H9 (cell line): Measurements from ENCODE around the gene BLOC1S3. TPM values are rescaled to one million over a fixed set of nuclear protein-coding genes. Genes with fewer than 3 reads are reported as not detected.

Experiments
- DNase-seq: peaks from one replicate; pipeline ENCODE4 v3.0.0-alpha.2; 2017
- H2AFZ ChIP-seq: one replicate; pipeline ENCODE4 v1.6.1; 2013; ENCODE audit warnings: mild to moderate bottlenecking, low read length, control low read depth, moderate library complexity
- H2AK5ac ChIP-seq: 2 replicates; pipeline ENCODE4 v1.6.1; 2013; ENCODE audit warnings: low read length, control low read depth, mixed read lengths; ENCODE audit not compliant: insufficient read length
- H2BK120ac ChIP-seq: one replicate; pipeline ENCODE4 v1.6.1; 2013; ENCODE audit warnings: low read depth, mild to moderate bottlenecking, low read length, control low read depth, inconsistent platforms; ENCODE audit not compliant: poor library complexity, severe bottlenecking
- H2BK12ac ChIP-seq: 2 replicates; pipeline ENCODE4 v1.6.1; 2013; ENCODE audit warnings: low read length, control low read depth, mixed read lengths, low read depth; ENCODE audit not compliant: insufficient read length
- H2BK15ac ChIP-seq: 2 replicates; pipeline ENCODE4 v1.6.1; 2013; ENCODE audit warnings: low read depth, low read length, control low read depth
- H2BK20ac ChIP-seq: one replicate; pipeline ENCODE4 v1.6.1; 2013; ENCODE audit warnings: low read depth, mild to moderate bottlenecking, low read length, control low read depth, inconsistent platforms; ENCODE audit not compliant: poor library complexity, severe bottlenecking
- H2BK5ac ChIP-seq: 2 replicates; pipeline ENCODE4 v1.6.1; 2013; ENCODE audit warnings: low read length, control low read depth, mixed read lengths; ENCODE audit not compliant: insufficient read length
- H3K14ac ChIP-seq: 2 replicates; pipeline ENCODE4 v1.6.1; 2013; ENCODE audit warnings: low read length, control low read depth; ENCODE audit not compliant: insufficient read depth
- H3K18ac ChIP-seq: 2 replicates; pipeline ENCODE4 v1.6.1; 2013; ENCODE audit warnings: low read depth, mild to moderate bottlenecking, mixed read lengths, low read length, control low read depth; ENCODE audit not compliant: insufficient read length
- H3K23ac ChIP-seq: 2 replicates; pipeline ENCODE4 v1.6.1; 2013; ENCODE audit warnings: low read length, control low read depth, mixed read lengths, low read depth; ENCODE audit not compliant: insufficient read length
- H3K23me2 ChIP-seq: 2 replicates; pipeline ENCODE4 v1.6.1; 2013; ENCODE audit warnings: low read depth, mild to moderate bottlenecking, mixed read lengths, low read length, control low read depth; ENCODE audit not compliant: insufficient read length, poor library complexity, severe bottlenecking
- H3K27ac ChIP-seq: 2 replicates; pipeline ENCODE4 v1.5.1; 2013; ENCODE audit warnings: low read length, control low read depth, mixed read lengths, low read depth; ENCODE audit not compliant: insufficient read length
- H3K27me3 ChIP-seq: 2 replicates; pipeline ENCODE4 v1.6.1; 2013; ENCODE audit warnings: low read length, control low read depth, inconsistent platforms; ENCODE audit not compliant: insufficient read depth
- H3K4ac ChIP-seq: 2 replicates; pipeline ENCODE4 v1.6.1; 2013; ENCODE audit warnings: low read depth, mild to moderate bottlenecking, control low read depth, inconsistent platforms, low read length, moderate library complexity
- H3K4me1 ChIP-seq: 2 replicates; pipeline ENCODE4 v1.6.1; 2013; ENCODE audit warnings: low read length, control low read depth, inconsistent platforms; ENCODE audit not compliant: insufficient read depth
- H3K4me2 ChIP-seq: 2 replicates; pipeline ENCODE4 v1.6.1; 2013; ENCODE audit warnings: low read length, control low read depth, mixed read lengths; ENCODE audit not compliant: insufficient read length, insufficient read depth
- H3K56ac ChIP-seq: 2 replicates; pipeline ENCODE4 v1.6.1; 2013; ENCODE audit warnings: low read depth, mild to moderate bottlenecking, mixed read lengths, low read length, control low read depth; ENCODE audit not compliant: insufficient read length
- H3K79me1 ChIP-seq: 2 replicates; pipeline ENCODE4 v1.6.1; 2013; ENCODE audit warnings: low read depth, mild to moderate bottlenecking, moderate library complexity, low read length, control low read depth, inconsistent platforms; ENCODE audit not compliant: insufficient read depth, poor library complexity, severe bottlenecking
- H3K79me2 ChIP-seq: 2 replicates; pipeline ENCODE4 v1.6.1; 2013; ENCODE audit warnings: low read length, control low read depth, inconsistent platforms; ENCODE audit not compliant: insufficient read depth
- H3K9ac ChIP-seq: 2 replicates; pipeline ENCODE4 v1.6.1; 2013; ENCODE audit warnings: low read length, control low read depth, mixed read lengths; ENCODE audit not compliant: insufficient read length; ENCODE audit errors: extremely low read depth
- H3K9me3 ChIP-seq: one replicate; pipeline ENCODE4 v1.6.1; 2013; ENCODE audit warnings: low read depth, low read length, inconsistent platforms; ENCODE audit not compliant: control insufficient read depth
- H3T11ph ChIP-seq: one replicate; pipeline ENCODE4 v1.6.1; 2013; ENCODE audit warnings: mild to moderate bottlenecking, low read length, control low read depth, inconsistent platforms
- H4K20me1 ChIP-seq: one replicate; pipeline ENCODE4 v1.6.1; 2013; ENCODE audit not compliant: control insufficient read depth, insufficient read length, insufficient read depth
- H4K5ac ChIP-seq: 2 replicates; pipeline ENCODE4 v1.6.1; 2013; ENCODE audit warnings: low read depth, mild to moderate bottlenecking, mixed read lengths, low read length, control low read depth; ENCODE audit not compliant: insufficient read length
- H4K8ac ChIP-seq: replicated peaks from 2 replicates; pipeline ENCODE4 v1.6.1; 2013; ENCODE audit warnings: low read length, control low read depth, mixed read lengths, low read depth; ENCODE audit not compliant: insufficient read length
- H4K91ac ChIP-seq: 2 replicates; pipeline ENCODE4 v1.6.1; 2013; ENCODE audit warnings: low read depth, mild to moderate bottlenecking, moderate library complexity, mixed read lengths, low read length, control low read depth; ENCODE audit not compliant: insufficient read length
- H3K27ac Mint-ChIP-seq, 3 experiments: 2 replicates in 2 of 3; 3 replicates in 1 of 3; pipeline ENCODE4 v1.8.0; 2020 to 2021; ENCODE audit warnings: mixed read lengths in 3 of 3, mild to moderate bottlenecking in 1 of 3, moderate library complexity in 1 of 3
- H3K27me3 Mint-ChIP-seq: 2 replicates; pipeline ENCODE4 v1.8.0; 2021; ENCODE audit warnings: low read depth, mild to moderate bottlenecking, moderate library complexity, mixed read lengths
- H3K36me3 Mint-ChIP-seq, 3 experiments: 2 replicates in 2 of 3; 3 replicates in 1 of 3; pipeline ENCODE4 v1.8.0; 2020 to 2021; ENCODE audit warnings: low read depth in 3 of 3, mixed read lengths in 3 of 3; ENCODE audit not compliant: insufficient read depth in 1 of 3
- H3K4me1 Mint-ChIP-seq, 2 experiments: 2 replicates each; pipeline ENCODE4 v1.8.0; 2020; ENCODE audit warnings: mixed read lengths in 2 of 2
- H3K4me3 Mint-ChIP-seq, 2 experiments: 2 replicates in 1 of 2; 3 replicates in 1 of 2; pipeline ENCODE4 v1.8.0; 2020 to 2021; ENCODE audit warnings: mild to moderate bottlenecking in 2 of 2, mixed read lengths in 2 of 2, moderate library complexity in 1 of 2
- H3K9me3 Mint-ChIP-seq, 2 experiments: 2 replicates in 1 of 2; 3 replicates in 1 of 2; pipeline ENCODE4 v1.8.0; 2020; ENCODE audit warnings: mild to moderate bottlenecking in 2 of 2, mixed read lengths in 2 of 2, moderate library complexity in 1 of 2
- CTCF ChIP-seq: fragments of 200-600 bp; sonication (generic); conservative IDR thresholded peaks from 3 replicates; pipeline ENCODE4 v1.8.0; 2021; ENCODE audit warnings: antibody characterized with exemption, mild to moderate bottlenecking
- WGBS: extraction: QIAGEN DNeasy Blood & Tissue Kit; methylation state at CpG from one replicate; pipeline ENCODE4 v1.1.7; 2013; ENCODE audit warnings: missing lambda C conversion rate, low lambda C conversion rate, mixed read lengths; ENCODE audit not compliant: insufficient read length; ENCODE audit errors: extremely low coverage; 5-methylcytosine and 5-hydroxymethylcytosine counted together
- total RNA-seq: library from RNA; stranded (reverse); gene quantifications from 2 replicates; pipeline ENCODE4 v1.2.1, GENCODE V29; 2021

The BLOC1S3 gene
- total RNA-seq, 1 experiment from 2014 or later: 9.2 TPM

- Mint-ChIP-seq H3K4me3 (no peak overlapping the region; a peak in 1 of 5 replicates), H3K27ac (peak overlapping the region; percentile 74 to 78 (median 76); a peak in 5 of 7 replicates), H3K36me3 (peaks cover 7 to 12% (median 11%) of the 10 kb centered on the region in 3 experiments; a peak in 6 of 7 replicates), H3K27me3 (no peaks in the 10 kb centered on the region), H3K9me3 (no peaks in the 10 kb centered on the region), H3K4me1 (peaks cover 27 to 29% of the 10 kb centered on the region in 2 experiments)
- H3K9ac ChIP-seq: no peak overlapping the region
- H3K79me2 ChIP-seq: no peaks in the 10 kb centered on the region; the same call in 1 of the 2 replicates
- TF ChIP-seq CTCF: no peak
- H3K18ac ChIP-seq: no peak overlapping the region
- H4K20me1 ChIP-seq: no peaks in the 10 kb centered on the region
- no peak overlapping the region for H3K56ac ChIP-seq
- no peaks in the 10 kb centered on the region for H3K27me3 ChIP-seq
- no peak overlapping the region for H3K23ac ChIP-seq
- no CpG with 5 or more reads among the region's 17 CpGs for WGBS
- H3K23me2 ChIP-seq: no peaks in the 10 kb centered on the region
- H2BK12ac ChIP-seq: no peak overlapping the region
- no peak overlapping the region for H2BK15ac ChIP-seq
- H4K8ac ChIP-seq: no peak overlapping the region
- no peak overlapping the region for H2BK20ac ChIP-seq
- H2AK5ac ChIP-seq: no peak overlapping the region
- no peak overlapping the region for H2BK5ac ChIP-seq
- no peak overlapping the region for H4K91ac ChIP-seq
- no peaks in the 10 kb centered on the region for H3K79me1 ChIP-seq
- DNase-seq: no peak
- no peak overlapping the region for H2AFZ ChIP-seq
- H3K4ac ChIP-seq: no peak overlapping the region
- no peak overlapping the region for H3K27ac ChIP-seq
- no peak overlapping the region for H3K4me2 ChIP-seq
- H3K9me3 ChIP-seq: no peaks in the 10 kb centered on the region
- no peaks in the 10 kb centered on the region for H3K4me1 ChIP-seq
- no peak overlapping the region for H2BK120ac ChIP-seq
- no peak overlapping the region for H3T11ph ChIP-seq
- no peak overlapping the region for H4K5ac ChIP-seq
- no peak overlapping the region; the same call in 1 of the 2 replicates for H3K14ac ChIP-seq
Observed at GRCh38 chr19:45137179-45137761, 41.3 kb upstream of the BLOC1S3 start.
